ENCODE results near the gene GNAO1.

GNAO1 gene

GRCh38 chr16:56270828-56271227 lies 79.5 kb downstream of the GNAO1 start:
- Histone ChIP-seq H3K27me3 (no peaks in the 10 kb centered on the region), H3K9me3 (no peaks in the 10 kb centered on the region), H3K4me1 (peaks cover 0 to 37% (median 8%) of the 10 kb centered on the region in 4 donors), H3K4me3 (no peak overlapping the region), H3K27ac (peak overlapping the region; percentile 79 to 82), H3K36me3 (no peaks in the 10 kb centered on the region)
- TF ChIP-seq CTCF (IDR thresholded peaks at IDR 0.05), result no peak
- intact Hi-C loops (cut with DNase I; ENCODE audit: low total_unique reads), result no loop called here
- peak in 1 of 2 donors; percentile 47 for DNase-seq

GRCh38 chr16:56272583-56272894 lies 81.2 kb downstream of the GNAO1 start:
- intact Hi-C loops (cut with DNase I; ENCODE audit: low total_unique reads), result no loop called here
- DNase-seq, result no peak
- Histone ChIP-seq H3K4me1 (peaks cover 0 to 37% (median 8%) of the 10 kb centered on the region in 4 donors), H3K27ac (no peak overlapping the region), H3K9me3 (no peaks in the 10 kb centered on the region), H3K4me3 (no peak overlapping the region), H3K27me3 (no peaks in the 10 kb centered on the region), H3K36me3 (no peaks in the 10 kb centered on the region)
- TF ChIP-seq CTCF (IDR thresholded peaks at IDR 0.05), result no peak

DNA sequence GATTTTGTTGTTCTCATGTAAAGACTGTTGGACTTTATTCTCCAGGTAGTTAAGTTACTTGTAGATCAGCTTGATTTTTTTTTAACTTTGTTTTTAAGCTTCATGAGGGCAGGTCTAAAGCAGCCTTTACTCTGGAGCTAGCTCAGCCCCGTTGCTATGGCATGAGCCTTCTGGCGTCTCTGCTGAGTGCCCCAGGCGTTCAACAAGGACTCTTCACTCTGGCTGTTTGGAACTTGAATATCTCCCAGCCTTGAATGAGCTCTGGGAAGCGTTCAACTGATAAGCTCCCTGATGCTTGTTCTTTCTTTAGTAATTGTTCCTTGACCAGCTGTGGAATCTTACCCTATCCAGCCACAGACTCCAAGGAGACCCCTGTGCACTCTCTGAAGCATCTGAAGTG lies 82.3 kb downstream of the GNAO1 start:
- Histone ChIP-seq H3K36me3 (no peaks in the 10 kb centered on the region), H3K4me1 (peaks cover 0 to 36% (median 8%) of the 10 kb centered on the region in 4 donors), H3K27me3 (no peaks in the 10 kb centered on the region), H3K27ac (no peak overlapping the region), H3K9me3 (no peaks in the 10 kb centered on the region), H3K4me3 (no peak overlapping the region)
- intact Hi-C loops (cut with DNase I; ENCODE audit: low total_unique reads), result no loop called here
- no peak for DNase-seq
- no peak for TF ChIP-seq CTCF (IDR thresholded peaks at IDR 0.05)

- H3K9me3 ChIP-seq, result no peaks in the 10 kb centered on the region
- intact Hi-C loops (cut with DNase I; ENCODE audit: low total_unique reads), result no loop called here
- peaks cover 0 to 28% (median 8%) of the 10 kb centered on the region in 4 donors for H3K4me1 ChIP-seq
Measured at GRCh38 chr16:56274369-56274768, 83.1 kb downstream of the GNAO1 start.

GRCh38 chr16:56275076-56275475 lies 83.8 kb downstream of the GNAO1 start:
- no peaks in the 10 kb centered on the region for H3K27me3 ChIP-seq
- no peak overlapping the region for H3K4me3 ChIP-seq
- H3K27ac ChIP-seq, result no peak overlapping the region
- H3K36me3 ChIP-seq, result no peaks in the 10 kb centered on the region
- intact Hi-C loops (cut with DNase I; ENCODE audit: low total_unique reads), result no loop called here
- H3K9me3 ChIP-seq, result no peaks in the 10 kb centered on the region
- DNase-seq, result peak in 1 of 2 donors; percentile 19
- peaks cover 0 to 21% (median 4%) of the 10 kb centered on the region in 4 donors for H3K4me1 ChIP-seq
- TF ChIP-seq CTCF (IDR thresholded peaks at IDR 0.05), result no peak

More at GRCh38 chr16:56274369-56274768, 83.1 kb downstream of the GNAO1 start:
- no peaks in the 10 kb centered on the region for H3K36me3 ChIP-seq
- TF ChIP-seq CTCF (IDR thresholded peaks at IDR 0.05), result no peak
- H3K4me3 ChIP-seq, result no peak overlapping the region
- H3K27ac ChIP-seq, result no peak overlapping the region
- no peaks in the 10 kb centered on the region for H3K27me3 ChIP-seq
- no peak for DNase-seq

DNA sequence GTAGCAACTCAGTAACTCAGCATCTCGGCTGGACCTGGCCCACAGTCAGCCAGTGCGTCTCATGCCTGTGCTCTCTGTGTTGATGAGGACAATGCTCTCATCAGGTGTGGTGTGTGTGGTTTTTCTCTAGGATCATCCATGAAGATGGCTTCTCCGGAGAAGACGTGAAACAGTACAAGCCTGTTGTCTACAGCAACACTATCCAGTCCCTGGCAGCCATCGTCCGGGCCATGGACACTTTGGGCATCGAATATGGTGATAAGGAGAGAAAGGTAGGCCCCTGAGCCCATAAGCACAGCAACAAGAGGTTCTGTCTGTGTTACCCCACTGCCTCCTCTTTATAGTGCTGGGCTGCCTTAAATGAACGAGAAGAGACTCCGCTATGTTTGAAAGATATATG lies 84.5 kb downstream of the GNAO1 start:
- H3K4me1 ChIP-seq, result peaks cover 0 to 14% (median 0%) of the 10 kb centered on the region in 4 donors
- H3K9me3 ChIP-seq, result no peaks in the 10 kb centered on the region
- intact Hi-C loops (cut with DNase I; ENCODE audit: low total_unique reads), result no loop called here
- H3K4me3 ChIP-seq, result no peak overlapping the region
- no peaks in the 10 kb centered on the region for H3K36me3 ChIP-seq
- no peak for TF ChIP-seq CTCF (IDR thresholded peaks at IDR 0.05)
- DNase-seq, result peak; percentile 14 to 54
- no peak overlapping the region for H3K27ac ChIP-seq
- H3K27me3 ChIP-seq, result no peaks in the 10 kb centered on the region
